ENCODE data around the gene MYOZ3.

GRCh38 chr5:150627731-150628545, 33.1 kb upstream of the MYOZ3 start:
- TF ChIP-seq EZH2phosphoT487 (IDR thresholded peaks at IDR 0.05; ENCODE audit: insufficient read depth, low read depth) = no peak
- TF ChIP-seq EZH2 (IDR thresholded peaks at IDR 0.05; ENCODE audit: insufficient read depth, poor library complexity, severe bottlenecking) = no peak
